ENCODE results near the gene OPN3.

The OPN3 gene

GRCh38 chr1:241586905-241587512 lies 53.2 kb downstream of the OPN3 start:
- no peak for DNase-seq

DNA sequence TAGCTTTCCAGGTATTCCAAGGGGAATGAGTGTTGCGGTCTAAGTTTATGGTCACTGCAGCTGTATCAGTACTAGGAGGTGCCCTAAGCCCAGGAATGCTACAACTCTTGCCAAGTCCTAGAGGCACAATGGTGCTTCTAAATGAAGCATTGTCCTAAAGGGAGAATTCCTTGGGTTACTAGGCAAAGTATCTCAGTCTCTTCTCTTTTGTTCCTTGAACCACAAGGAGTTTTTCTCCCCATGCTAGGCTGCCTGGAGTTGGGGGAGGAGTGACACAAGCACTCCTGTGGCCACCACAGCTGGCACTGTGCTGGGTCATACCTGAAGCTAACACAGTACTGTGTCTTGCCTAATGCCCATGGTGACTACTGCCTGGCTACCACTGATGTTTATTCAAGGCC lies 57.2 kb downstream of the OPN3 start:
- no peak for DNase-seq

GRCh38 chr1:241579434-241579833 lies 60.7 kb downstream of the OPN3 start:
- DNase-seq: no peak

GRCh38 chr1:241574154-241574553 lies 66.0 kb downstream of the OPN3 start:
- no peak for DNase-seq

GRCh38 chr1:241569848-241570247 lies 70.3 kb downstream of the OPN3 start:
- no peak for DNase-seq

DNA sequence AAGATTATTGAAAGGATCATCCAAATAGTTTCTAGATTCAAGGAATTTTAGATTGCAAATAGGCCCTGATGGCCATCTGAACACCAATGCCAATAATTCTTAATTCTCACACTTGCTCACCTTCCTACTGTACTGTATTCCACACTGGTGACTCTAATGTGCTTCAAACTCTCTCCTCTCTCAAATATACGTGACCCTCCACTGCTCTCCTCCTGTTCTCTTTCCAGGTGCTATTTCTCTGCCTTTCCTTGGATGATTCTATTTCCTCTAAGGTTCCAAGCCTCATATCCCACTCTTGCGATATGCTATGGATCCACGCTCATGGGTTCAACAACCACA lies 79.4 kb downstream of the OPN3 start:
- no peak for DNase-seq

DNA sequence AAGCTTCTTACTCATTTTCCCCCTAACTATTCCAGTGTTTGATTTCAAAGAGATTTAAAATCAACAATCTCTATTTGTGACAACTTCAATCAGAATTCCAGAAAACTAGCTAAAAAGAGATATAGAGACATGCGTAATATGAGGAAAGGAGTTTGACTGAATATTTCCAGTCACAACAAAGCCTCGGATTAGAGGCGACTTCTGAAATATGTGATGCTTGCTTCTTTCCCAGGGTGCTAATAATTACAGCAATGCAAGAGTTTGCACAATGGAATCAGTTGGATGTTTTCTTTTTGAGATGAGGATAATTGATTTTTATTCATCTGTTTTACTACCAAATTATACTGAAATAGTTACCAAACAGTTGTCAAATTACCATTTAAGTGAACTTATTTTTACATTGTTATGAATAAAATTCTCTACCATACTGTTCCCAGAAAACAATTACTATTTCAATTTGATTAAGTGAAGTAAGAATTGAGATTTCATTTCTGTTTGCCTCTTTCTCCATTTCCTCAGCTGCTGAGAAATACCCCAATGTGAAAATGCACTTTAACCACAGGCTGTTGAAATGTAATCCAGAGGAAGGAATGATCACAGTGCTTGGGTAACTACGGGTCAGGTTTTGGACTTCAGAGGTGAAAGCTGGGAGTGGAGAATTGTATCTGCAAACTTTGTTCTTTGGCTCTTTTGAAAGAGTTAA lies 79.9 kb downstream of the OPN3 start:
- DNase-seq: no peak

DNA sequence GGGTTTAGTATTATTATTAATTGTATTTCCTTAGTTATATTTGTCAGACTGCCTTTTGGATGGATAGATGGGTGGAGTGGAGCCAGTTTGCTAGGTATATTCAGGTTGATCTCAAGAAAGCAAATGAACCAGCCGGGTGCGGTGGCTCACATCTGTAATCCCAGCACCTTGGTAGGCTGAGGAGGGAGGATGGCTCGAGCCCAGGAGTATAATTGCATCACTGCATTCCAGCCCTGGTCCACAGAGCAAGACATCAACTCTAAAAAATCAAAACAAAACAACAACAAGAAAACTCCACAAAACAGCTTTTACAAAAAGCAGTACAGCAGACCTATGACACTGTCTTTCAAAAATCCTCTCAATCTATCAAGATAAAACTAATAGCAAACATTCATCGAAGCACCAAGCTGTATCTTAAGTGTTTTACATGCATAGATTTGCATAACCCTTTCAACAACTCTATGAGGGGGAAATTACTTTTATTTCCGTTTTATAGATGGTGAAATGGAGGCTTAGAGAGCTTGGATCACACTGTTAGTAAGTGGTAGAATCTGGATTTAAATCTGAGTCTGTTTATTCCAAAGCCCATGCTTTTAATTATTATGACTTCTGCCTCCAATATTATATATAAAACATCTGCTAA lies 82.5 kb downstream of the OPN3 start:
- DNase-seq: no peak

- no peak for DNase-seq
Measured at GRCh38 chr1:241557031-241557430, 83.1 kb downstream of the OPN3 start.

GRCh38 chr1:241555526-241555925 lies 84.6 kb downstream of the OPN3 start:
- DNase-seq: no peak

GRCh38 chr1:241553886-241554592 lies 86.1 kb downstream of the OPN3 start:
- no peak for DNase-seq

- DNase-seq: peak; percentile 63
Measured at GRCh38 chr1:241551759-241552638, 88.2 kb downstream of the OPN3 start.

- DNase-seq: no peak
Measured at GRCh38 chr1:241550318-241550717, 89.9 kb downstream of the OPN3 start.

GRCh38 chr1:241548008-241548407 lies 92.2 kb downstream of the OPN3 start:
- no peak for DNase-seq
